ENCODE results near the gene HOXB13.

Gene HOXB13

DNA sequence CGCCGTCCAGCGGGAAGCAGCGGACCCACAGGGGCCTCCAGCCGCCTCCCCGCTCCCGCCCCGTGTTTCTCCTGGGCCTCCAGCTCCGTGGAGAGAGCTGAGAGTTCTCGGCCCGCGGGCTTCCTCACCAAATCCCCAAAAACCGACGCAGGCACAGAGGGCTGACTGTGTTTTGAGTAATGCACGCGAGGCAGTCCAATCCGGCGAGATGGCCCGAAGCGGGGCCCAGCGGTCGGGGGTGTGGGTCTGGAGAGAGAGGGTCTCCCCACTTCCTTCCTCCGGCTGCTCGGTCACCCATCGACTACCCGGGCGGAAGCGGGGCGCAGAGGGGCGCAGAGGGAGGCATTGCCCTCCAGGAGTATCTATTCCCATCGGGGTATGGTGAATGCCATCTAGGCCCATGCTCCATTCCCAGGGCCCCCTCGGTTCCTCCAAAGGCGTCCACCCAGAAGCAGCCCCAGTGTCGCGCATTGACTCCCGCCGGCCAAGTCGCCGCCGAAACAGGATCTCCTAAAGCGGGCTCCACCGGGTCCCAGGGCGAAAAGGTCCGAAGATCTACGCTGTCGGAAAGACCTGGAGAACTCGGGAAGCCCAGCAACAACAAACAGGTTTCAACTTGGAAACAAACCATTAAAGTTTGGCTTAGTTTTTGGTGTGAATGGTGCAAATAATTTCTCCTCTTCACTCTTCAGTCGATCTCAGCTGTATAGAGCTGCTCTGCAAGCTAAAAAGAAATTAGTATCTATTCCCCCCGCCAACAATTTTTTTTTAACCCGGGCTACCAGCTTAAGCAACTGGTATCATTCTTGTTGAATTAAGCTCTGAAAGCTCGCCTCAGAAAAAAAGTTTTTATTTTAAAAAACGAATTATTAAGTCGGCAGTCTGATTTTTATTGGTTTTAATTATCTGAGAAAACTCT, 19.2 kb upstream of the HOXB13 start:
- no peak for DNase-seq

- no peak for DNase-seq
These were observed 18.4 kb upstream of the HOXB13 start for GRCh38 chr17:48746916-48747444.

GRCh38 chr17:48745381-48746275, 17.1 kb upstream of the HOXB13 start:
- DNase-seq: peak; percentile 16

DNA sequence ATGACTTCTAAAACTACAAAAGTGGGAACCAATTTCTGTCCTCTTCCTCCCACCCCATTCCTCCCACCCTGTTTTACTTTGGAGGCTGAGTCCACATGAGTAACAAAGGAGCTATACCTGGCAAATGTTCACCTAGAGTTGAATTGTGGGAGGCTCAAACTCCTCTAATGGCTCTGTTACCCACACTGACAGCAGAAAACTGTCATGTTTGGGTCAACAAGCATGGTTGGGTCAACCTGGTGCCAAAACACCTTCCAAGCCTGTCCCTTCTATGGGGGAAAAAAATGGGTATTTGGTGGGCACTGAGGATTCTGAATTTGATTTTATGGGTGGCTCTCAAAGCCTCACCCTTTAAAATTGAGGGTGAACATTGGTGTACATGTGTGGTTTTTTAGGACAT, 12.0 kb upstream of the HOXB13 start:
- DNase-seq: no peak

DNA sequence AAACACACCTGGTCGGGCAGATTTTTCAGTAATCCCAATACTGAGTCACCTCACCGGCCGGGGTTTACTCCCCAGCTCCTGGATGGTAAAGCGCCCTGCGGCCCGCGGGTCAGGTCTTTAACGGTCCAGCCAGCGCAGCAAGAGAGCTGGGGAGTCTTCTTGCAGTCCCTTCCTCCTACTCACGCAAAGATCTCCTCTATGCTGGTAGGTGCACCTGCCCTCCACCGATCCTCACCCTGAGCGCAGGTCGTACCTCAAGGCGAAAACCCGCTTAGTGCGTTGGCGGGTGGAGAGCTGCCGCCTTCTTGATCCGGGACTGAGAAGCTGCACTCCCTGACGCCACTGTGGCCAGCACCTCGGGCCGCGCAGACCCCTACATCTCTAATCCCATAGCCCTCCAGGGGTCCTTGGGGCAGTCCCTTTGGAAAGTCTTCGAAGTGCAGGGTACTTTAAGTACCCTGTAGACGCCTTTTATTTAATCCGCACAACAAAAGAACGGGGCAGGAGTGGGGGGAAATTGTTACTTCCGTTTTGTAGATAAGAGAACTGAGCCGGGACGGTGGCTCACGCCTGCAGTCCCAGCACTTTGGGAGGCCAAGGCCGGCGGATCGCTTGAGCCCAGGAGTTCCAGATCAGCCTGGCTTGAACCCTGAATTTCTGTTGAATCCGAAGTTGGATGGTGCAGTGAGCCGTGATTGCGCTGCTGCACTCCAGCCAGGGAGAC, 10.4 kb upstream of the HOXB13 start:
- DNase-seq: no peak

GRCh38 chr17:48738424-48738802, 9.9 kb upstream of the HOXB13 start:
- no peak for DNase-seq

GRCh38 chr17:48737330-48738043, 8.9 kb upstream of the HOXB13 start:
- DNase-seq: no peak

DNA sequence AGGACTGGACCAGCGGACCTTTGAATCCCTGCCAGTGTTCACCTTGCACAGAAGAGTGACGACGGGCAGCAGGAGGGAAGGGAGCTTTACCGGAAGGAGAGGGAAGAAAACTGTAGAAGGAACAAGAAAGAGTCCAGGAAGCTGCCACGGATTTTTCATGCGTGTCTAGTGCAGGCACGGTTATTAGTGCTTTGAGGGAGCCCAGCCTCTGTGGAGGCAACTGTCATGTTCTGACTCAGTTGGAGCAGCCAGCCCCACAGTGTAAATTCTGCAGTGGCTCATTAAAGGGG, 6.5 kb upstream of the HOXB13 start:
- DNase-seq: no peak

GRCh38 chr17:48734333-48735061, 5.9 kb upstream of the HOXB13 start:
- DNase-seq: peak; percentile 40

- DNase-seq: peak; percentile 24
These were observed 5.2 kb upstream of the HOXB13 start for GRCh38 chr17:48733632-48734328.

DNA sequence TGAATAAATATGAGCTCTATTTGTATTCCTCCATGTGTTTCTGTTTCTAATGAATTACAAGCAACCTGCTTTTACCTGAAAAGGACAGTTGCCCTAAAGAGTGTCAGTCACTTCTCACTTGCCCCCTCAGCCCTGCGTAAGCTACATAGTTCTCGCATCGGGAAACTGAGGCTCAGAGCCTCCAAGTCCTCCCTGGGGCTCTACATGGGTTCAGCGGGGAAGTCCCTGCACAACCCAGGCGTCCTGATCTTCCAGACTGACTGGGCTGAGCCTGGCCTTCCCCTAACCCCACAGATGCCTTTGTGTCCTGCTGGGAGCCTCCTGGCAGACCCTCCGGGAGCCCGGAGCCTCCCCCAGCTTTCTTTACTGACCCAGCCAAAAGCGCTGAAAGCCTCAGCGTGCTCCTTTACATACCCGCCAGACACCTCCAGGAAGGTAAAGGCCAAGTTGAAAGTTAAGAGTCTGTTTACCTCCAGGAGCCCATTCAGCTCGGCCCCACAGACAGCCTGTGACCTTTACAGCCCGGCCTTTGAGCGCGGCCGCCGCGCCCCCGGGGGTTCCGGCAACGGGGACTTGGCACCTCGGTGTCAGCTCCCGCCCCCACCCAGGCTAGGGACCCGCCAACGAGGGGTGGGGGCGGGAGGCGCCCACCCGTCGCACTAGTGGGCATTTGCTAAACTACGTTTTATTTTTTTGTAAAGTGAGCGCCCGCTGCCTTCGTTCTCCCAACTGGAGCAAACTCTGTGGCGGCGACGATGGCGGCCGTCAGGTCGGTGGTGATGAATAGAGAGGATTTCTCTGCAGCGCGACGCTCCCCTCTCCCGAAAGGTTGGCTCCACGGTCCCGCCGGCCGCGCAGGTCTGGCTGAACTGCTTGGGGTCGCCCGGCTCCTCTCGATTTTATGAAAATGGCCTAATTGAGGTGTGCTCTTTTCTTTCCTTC, 4.4 kb upstream of the HOXB13 start:
- DNase-seq: no peak

DNA sequence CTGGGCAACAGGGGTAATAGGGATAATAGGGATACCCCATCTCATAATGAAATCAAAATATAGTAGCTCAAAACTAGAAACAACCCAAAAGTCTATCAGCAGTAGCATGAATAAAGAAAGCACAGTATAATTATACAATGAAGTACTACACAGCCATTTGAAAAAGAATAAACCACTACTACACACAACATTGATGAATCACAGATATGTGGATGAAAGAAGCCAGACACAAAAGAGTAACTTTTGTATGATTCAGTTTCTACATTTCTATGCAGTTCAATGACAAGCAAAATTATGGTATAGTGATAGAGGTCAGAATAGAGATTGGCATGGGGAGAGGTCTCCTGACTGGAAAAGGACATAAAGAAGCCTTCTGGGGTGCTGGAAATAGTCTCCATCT, 2.8 kb upstream of the HOXB13 start:
- no peak for DNase-seq

GRCh38 chr17:48730240-48730550, 1.6 kb upstream of the HOXB13 start:
- DNase-seq: no peak

DNA sequence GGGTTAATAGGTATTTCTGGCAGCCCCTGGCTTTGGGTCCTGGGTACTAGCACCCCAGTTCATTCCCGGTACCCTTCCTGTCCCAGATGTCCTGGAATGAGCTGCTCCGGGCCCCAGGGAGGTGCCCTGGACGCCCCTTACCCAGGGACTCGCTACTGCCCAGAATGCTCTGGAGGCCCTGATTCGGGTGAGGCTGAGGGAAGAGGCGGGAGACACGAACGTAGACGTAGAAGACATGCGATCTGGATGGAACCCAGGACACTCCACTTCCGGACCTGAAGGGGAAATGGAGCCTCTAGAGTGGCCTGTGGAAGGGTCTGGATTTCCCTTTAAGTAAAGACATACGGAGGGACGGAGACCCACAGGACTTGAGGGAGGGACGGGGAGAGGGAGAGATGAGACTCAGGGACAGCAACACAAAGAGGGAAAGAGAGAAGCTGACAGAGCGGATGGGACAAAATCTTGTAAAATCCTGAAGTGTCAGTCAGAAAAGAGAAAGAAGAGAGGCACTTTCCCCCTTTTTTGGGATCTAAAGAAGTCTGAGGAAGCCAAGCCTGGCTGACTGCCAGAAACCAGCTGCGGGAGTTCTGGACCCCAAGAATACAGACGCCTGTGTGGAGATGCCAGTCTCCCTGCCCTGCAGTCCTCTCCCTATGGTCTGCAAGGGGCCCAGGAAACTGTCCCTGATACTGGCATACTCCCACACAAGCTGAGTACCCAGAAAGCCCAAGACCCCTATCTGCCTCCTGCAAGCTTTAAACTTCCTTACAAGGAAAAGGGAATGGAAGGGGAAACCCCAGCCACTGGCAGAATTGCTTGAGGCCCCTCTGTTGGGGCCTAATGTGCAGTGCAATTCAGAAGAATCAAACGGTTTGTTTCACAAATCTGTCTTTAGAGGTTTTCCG, 1.0 kb upstream of the HOXB13 start:
- DNase-seq: peak; percentile 29

- no peak for DNase-seq
These were observed 955 bp downstream of the HOXB13 start for GRCh38 chr17:48727415-48728175.

DNA sequence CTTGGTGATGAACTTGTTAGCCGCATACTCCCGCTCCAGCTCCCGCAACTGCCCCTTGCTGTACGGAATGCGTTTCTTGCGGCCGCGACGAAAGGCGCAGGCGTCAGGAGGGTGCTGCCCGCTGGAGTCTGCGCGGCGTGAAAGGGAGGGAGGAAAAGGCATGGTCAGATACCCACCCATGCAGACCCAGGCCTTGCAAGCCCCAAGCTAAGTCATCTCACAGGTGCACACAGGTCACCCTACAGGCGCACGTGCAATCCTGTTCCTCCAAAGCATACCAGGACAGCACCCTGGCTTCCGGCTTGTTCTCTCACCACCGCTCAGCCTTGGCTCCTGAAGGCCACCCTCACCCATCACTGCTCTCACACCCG, 1.6 kb downstream of the HOXB13 start:
- DNase-seq: no peak

DNA sequence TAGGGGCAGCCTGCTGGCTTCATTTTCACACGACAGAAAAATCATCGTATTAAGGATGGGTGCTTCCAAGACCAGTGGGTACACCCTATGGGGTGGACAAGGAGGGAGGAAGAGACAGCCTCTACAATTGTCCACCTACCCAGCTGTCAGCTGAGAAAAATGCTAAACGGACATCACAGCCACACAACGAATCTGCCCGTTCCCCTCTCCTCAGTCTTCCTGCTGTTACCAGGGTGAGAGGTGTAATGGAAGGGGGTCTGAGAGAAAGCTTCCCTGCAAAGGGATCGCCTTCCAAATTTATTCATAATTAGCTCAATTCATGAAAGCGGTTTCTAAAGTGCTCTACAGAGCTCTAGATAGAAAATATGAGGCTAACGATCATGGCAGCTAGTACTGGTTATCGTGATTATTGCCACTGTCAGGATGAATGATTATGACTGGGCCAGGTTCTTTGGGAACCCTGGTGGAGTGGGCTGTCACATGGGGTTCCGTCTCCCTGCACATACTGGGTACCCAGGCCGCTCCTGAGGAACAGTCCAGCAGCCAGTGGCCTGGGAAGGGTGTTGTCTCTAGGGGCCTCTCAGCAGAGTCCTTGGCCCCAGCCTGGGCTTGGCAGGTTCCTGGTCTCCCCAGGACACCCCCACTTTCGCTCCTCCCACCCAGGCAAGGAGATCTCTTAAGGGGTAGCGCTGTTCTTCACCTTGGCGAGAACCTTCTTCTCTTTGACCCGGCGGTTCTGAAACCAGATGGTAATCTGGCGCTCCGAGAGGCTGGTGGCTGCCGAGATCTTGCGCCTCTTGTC, 2.2 kb downstream of the HOXB13 start:
- no peak for DNase-seq
